OCI-LY3 (cell line): ENCODE results near the gene PHF24.

ENCODE experiments used
- H2AFZ ChIP-seq: fragments of 200-600, 300-600 bp; shearing (Covaris generic); 2 replicates; pipeline ENCODE4 v1.6.0; 2014; ENCODE audit warnings: antibody characterized with exemption, low read depth, low read length
- H3K27ac ChIP-seq: fragments of 200-600, 300-600 bp; sonication (generic); 2 replicates; pipeline ENCODE4 v1.5.1; 2014; ENCODE audit warnings: mild to moderate bottlenecking, low read length, moderate library complexity, mixed read lengths
- H3K27me3 ChIP-seq: fragments of 200-600, 300-600 bp; sonication (generic); 2 replicates; pipeline ENCODE4 v1.6.1; 2014; ENCODE audit warnings: low read depth, low read length, mixed read lengths
- H3K36me3 ChIP-seq: fragments of 200-600, 300-600 bp; sonication (generic); replicated peaks from 2 replicates; pipeline ENCODE3; 2014; ENCODE audit warnings: low read depth, low read length, mixed read lengths
- H3K4me1 ChIP-seq: fragments of 300-600, 200-600 bp; sonication (generic); 2 replicates; pipeline ENCODE4 v1.6.1; 2014; ENCODE audit warnings: low read length, mixed read lengths
- H3K4me2 ChIP-seq: fragments of 200-600, 300-600 bp; sonication (generic); 2 replicates; pipeline ENCODE4 v1.6.1; 2014; ENCODE audit warnings: low read length, mixed read lengths
- H3K4me3 ChIP-seq: fragments of 300-600, 200-600 bp; sonication (generic); 2 replicates; pipeline ENCODE4 v1.5.1; 2014; ENCODE audit warnings: antibody characterized with exemption, mild to moderate bottlenecking, low read length, moderate library complexity
- H3K79me2 ChIP-seq: fragments of 300-600, 200-600 bp; shearing (Covaris generic); 2 replicates; pipeline ENCODE4 v1.6.1; 2014; ENCODE audit warnings: mild to moderate bottlenecking, low read length, mixed read lengths
- H3K9ac ChIP-seq: fragments of 300-600, 200-600 bp; shearing (Covaris generic); 2 replicates; pipeline ENCODE4 v1.6.0; 2014; ENCODE audit warnings: mild to moderate bottlenecking, low read length, moderate library complexity
- H3K9me3 ChIP-seq: fragments of 200-600, 300-600 bp; shearing (Covaris generic); 2 replicates; pipeline ENCODE4 v1.6.1; 2014; ENCODE audit warnings: low read length, mixed read lengths; ENCODE audit not compliant: insufficient read depth
- H4K20me1 ChIP-seq: fragments of 200-600, 300-600 bp; sonication (generic); 2 replicates; pipeline ENCODE4 v1.6.1; 2016; ENCODE audit warnings: low read length, mixed read lengths; ENCODE audit not compliant: insufficient read depth
- CTCF ChIP-seq: fragments of 200-600, 300-600 bp; sonication (generic); IDR thresholded peaks from 2 replicates; pipeline ENCODE4 v1.5.1; 2014; ENCODE audit warnings: antibody characterized with exemption, low read length, low read depth
- EZH2phosphoT487 ChIP-seq: fragments of 200-600 bp; shearing (Covaris generic); IDR thresholded peaks from 2 replicates; pipeline ENCODE4 v1.6.1; 2018; ENCODE audit warnings: antibody characterized with exemption, mixed run types, low read depth

PHF24 gene

DNA sequence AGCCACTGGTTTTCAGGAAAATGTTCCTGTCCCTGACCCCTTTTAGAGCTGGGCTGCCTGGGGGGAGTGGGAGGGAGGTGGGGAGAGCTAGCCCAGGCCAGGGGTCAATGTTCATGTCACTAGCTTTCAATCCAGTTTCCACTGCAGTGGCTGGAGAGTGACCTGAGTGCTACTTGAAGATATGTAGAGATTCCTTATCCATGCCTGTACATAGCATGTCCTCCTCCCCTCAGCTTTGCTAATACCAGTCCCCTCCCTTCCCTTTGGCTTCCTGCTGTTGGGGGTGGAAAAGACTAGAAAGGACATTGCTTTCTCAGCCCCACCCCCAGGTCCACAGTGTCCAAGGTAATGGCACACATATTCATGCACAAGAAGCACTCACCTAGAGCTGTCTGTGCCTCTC lies 39.3 kb downstream of the PHF24 start:
- H3K27me3 ChIP-seq = no peaks in the 10 kb centered on the region
- peaks cover 26% of the 10 kb centered on the region for H3K36me3 ChIP-seq
- 0 out of 2 replicates have a peak, but pooled peaks cover 4% of the 10 kb centered on the region for H3K79me2 ChIP-seq
- H2AFZ ChIP-seq = no peak overlapping the region
- no peak overlapping the region for H3K4me3 ChIP-seq
- no peak overlapping the region for H3K9ac ChIP-seq
- H3K4me1 ChIP-seq = peaks cover 44% of the 10 kb centered on the region
- no peak for TF ChIP-seq EZH2phosphoT487
- TF ChIP-seq CTCF = no peak
- no peaks in the 10 kb centered on the region for H3K9me3 ChIP-seq
- no peak overlapping the region for H3K4me2 ChIP-seq
- no peaks in the 10 kb centered on the region for H4K20me1 ChIP-seq
- H3K27ac ChIP-seq = no peak overlapping the region

DNA sequence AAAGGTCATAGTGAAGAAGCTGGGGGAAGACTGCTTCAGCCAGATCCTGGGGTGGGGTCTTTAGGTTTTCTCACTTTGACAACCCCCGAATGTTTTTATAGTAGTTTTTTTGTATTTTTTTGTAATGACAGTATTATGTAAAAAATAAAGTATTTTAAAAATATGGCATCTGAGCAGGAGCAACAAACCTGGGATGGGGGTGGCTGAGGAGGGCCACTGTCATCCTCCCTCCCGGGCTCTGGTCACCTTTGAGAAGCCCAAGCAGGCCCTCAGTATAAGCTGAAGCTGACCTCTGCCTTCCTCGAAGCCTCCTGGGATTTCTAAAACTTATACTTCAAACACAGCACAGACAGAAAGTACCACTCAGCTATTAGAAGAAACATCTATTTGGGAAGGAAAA lies 40.2 kb downstream of the PHF24 start:
- Histone ChIP-seq H3K9ac (no peak overlapping the region), H3K79me2 (no peaks in the 10 kb centered on the region), H3K4me2 (no peak overlapping the region), H3K9me3 (no peaks in the 10 kb centered on the region), H3K27me3 (no peaks in the 10 kb centered on the region), H3K36me3 (peaks cover 23% of the 10 kb centered on the region), H3K4me1 (peaks cover 40% of the 10 kb centered on the region), H3K4me3 (no peak overlapping the region), H3K27ac (no peak overlapping the region), H4K20me1 (no peaks in the 10 kb centered on the region), H2AFZ (no peak overlapping the region)
- no peak for TF ChIP-seq EZH2phosphoT487
- TF ChIP-seq CTCF = no peak

DNA sequence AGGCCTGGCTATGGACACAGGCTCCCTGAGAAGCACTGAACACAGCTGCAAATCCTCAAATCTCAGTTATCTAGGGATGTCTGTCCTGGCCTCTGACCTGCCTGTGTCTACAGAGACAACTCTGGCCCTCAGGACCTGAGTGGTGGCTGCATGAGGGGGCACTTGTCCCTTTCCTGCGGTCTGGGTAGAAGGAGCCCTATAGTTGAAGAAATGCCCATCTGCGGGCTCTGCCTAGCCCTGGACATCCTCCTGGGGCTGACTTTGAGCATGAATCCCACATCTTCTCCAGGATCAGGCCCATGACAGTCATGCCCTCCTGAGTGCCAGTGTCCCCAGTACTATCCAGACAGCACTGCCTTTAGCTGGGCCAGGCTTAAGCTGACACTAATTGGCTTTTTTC lies 41.5 kb downstream of the PHF24 start:
- peaks cover 23% of the 10 kb centered on the region for H3K36me3 ChIP-seq
- H3K4me2 ChIP-seq = no peak overlapping the region
- H3K27me3 ChIP-seq = no peaks in the 10 kb centered on the region
- TF ChIP-seq EZH2phosphoT487 (no peak), CTCF (no peak)
- no peaks in the 10 kb centered on the region for H3K79me2 ChIP-seq
- H3K9ac ChIP-seq = no peak overlapping the region
- no peak overlapping the region for H3K27ac ChIP-seq
- no peaks in the 10 kb centered on the region for H3K9me3 ChIP-seq
- peaks cover 27% of the 10 kb centered on the region for H3K4me1 ChIP-seq
- no peak overlapping the region for H3K4me3 ChIP-seq
- no peaks in the 10 kb centered on the region for H4K20me1 ChIP-seq
- H2AFZ ChIP-seq = no peak overlapping the region

GRCh38 chr9:35000535-35001284 lies 42.6 kb downstream of the PHF24 start:
- Histone ChIP-seq H3K4me3 (no peak overlapping the region), H4K20me1 (no peaks in the 10 kb centered on the region), H3K9me3 (no peaks in the 10 kb centered on the region), H3K27ac (no peak overlapping the region), H3K4me2 (no peak overlapping the region), H2AFZ (no peak overlapping the region), H3K9ac (no peak overlapping the region), H3K79me2 (no peaks in the 10 kb centered on the region), H3K27me3 (no peaks in the 10 kb centered on the region), H3K36me3 (peaks cover 14% of the 10 kb centered on the region), H3K4me1 (peaks cover 18% of the 10 kb centered on the region; the same call in 1 of the 2 replicates)
- no peak for TF ChIP-seq CTCF
- no peak for TF ChIP-seq EZH2phosphoT487
